Chondrocyte (in vitro differentiated cells): ENCODE measurements around the gene NEK1. TPM values are rescaled to one million over a fixed set of nuclear protein-coding genes. Genes with fewer than 3 reads are reported as not detected.

ENCODE experiments used
- DNase-seq: peaks from one replicate; pipeline ENCODE4 v3.0.0; 2021; ENCODE audit warnings: mixed read lengths, low spot score
- H3K27ac Mint-ChIP-seq: one replicate; pipeline ENCODE4 v1.8.0; 2021; ENCODE audit warnings: mild to moderate bottlenecking, moderate library complexity, mixed read lengths; ENCODE audit not compliant: unreplicated experiment
- H3K27me3 Mint-ChIP-seq: 2 replicates; pipeline ENCODE4 v1.8.0; 2021; ENCODE audit warnings: low read depth, mixed read lengths
- H3K36me3 Mint-ChIP-seq: 2 replicates; pipeline ENCODE4 v1.8.0; 2021; ENCODE audit warnings: low read depth, mixed read lengths
- H3K4me1 Mint-ChIP-seq: 2 replicates; pipeline ENCODE4 v1.8.0; 2021; ENCODE audit warnings: low read depth, mild to moderate bottlenecking, mixed read lengths
- H3K4me3 Mint-ChIP-seq: one replicate; pipeline ENCODE4 v1.8.0; 2021; ENCODE audit warnings: mild to moderate bottlenecking, moderate library complexity, mixed read lengths; ENCODE audit not compliant: unreplicated experiment
- H3K9me3 Mint-ChIP-seq: 2 replicates; pipeline ENCODE4 v1.8.0; 2021; ENCODE audit warnings: low read depth, mixed read lengths
- CTCF ChIP-seq: fragments of 200-600 bp; sonication (generic); IDR thresholded peaks from 2 replicates; pipeline ENCODE4 v1.5.0; 2021; ENCODE audit warnings: antibody characterized with exemption, mild to moderate bottlenecking, moderate library complexity
- total RNA-seq: library from RNA; stranded (reverse); gene quantifications from 3 replicates; pipeline ENCODE4 v1.2.1, GENCODE V29; 2021

Gene NEK1
- total RNA-seq, 1 donor from 2014 or later = 13.7 TPM

- TF ChIP-seq CTCF = no peak
- H3K9me3 Mint-ChIP-seq = no peaks in the 10 kb centered on the region
- H3K4me1 Mint-ChIP-seq = peaks cover 32% of the 10 kb centered on the region
- peak overlapping the region; percentile 77 for H3K4me3 Mint-ChIP-seq
- H3K27ac Mint-ChIP-seq = peak overlapping the region; percentile 99
- no peak for DNase-seq
- H3K36me3 Mint-ChIP-seq = no peaks in the 10 kb centered on the region
- H3K27me3 Mint-ChIP-seq = no peaks in the 10 kb centered on the region
These were observed 46.8 kb upstream of the NEK1 start for GRCh38 chr4:169658975-169659715.

GRCh38 chr4:169658196-169658595, 45.8 kb upstream of the NEK1 start:
- no peak for DNase-seq
- no peak overlapping the region for H3K4me3 Mint-ChIP-seq
- H3K27me3 Mint-ChIP-seq = no peaks in the 10 kb centered on the region
- no peaks in the 10 kb centered on the region for H3K9me3 Mint-ChIP-seq
- peaks cover 26% of the 10 kb centered on the region for H3K4me1 Mint-ChIP-seq
- H3K27ac Mint-ChIP-seq = peak overlapping the region; percentile 99
- no peaks in the 10 kb centered on the region for H3K36me3 Mint-ChIP-seq
- TF ChIP-seq CTCF = no peak

GRCh38 chr4:169657470-169658107, 45.2 kb upstream of the NEK1 start:
- Mint-ChIP-seq H3K4me3 (no peak overlapping the region), H3K27me3 (no peaks in the 10 kb centered on the region), H3K36me3 (no peaks in the 10 kb centered on the region), H3K4me1 (peaks cover 26% of the 10 kb centered on the region), H3K27ac (no peak overlapping the region), H3K9me3 (no peaks in the 10 kb centered on the region)
- DNase-seq = no peak
- no peak for TF ChIP-seq CTCF

- H3K36me3 Mint-ChIP-seq = no peaks in the 10 kb centered on the region
- H3K4me3 Mint-ChIP-seq = no peak overlapping the region
- H3K9me3 Mint-ChIP-seq = no peaks in the 10 kb centered on the region
- TF ChIP-seq CTCF = no peak
- H3K4me1 Mint-ChIP-seq = peaks cover 15% of the 10 kb centered on the region
- no peaks in the 10 kb centered on the region for H3K27me3 Mint-ChIP-seq
- DNase-seq = no peak
- no peak overlapping the region for H3K27ac Mint-ChIP-seq
These were observed 43.0 kb upstream of the NEK1 start for GRCh38 chr4:169655401-169655800.

GRCh38 chr4:169652535-169652934, 40.2 kb upstream of the NEK1 start:
- Mint-ChIP-seq H3K27me3 (no peaks in the 10 kb centered on the region), H3K4me3 (no peak overlapping the region), H3K36me3 (no peaks in the 10 kb centered on the region), H3K9me3 (no peaks in the 10 kb centered on the region), H3K27ac (no peak overlapping the region), H3K4me1 (peaks cover 16% of the 10 kb centered on the region)
- no peak for TF ChIP-seq CTCF
- no peak for DNase-seq
